MM.1S (cell line): ENCODE measurements around the gene SNX6.

Source experiments
- CTCF ChIP-seq: fragments of 300-600 bp; sonication (generic); IDR thresholded peaks from 2 replicates; pipeline ENCODE4 v1.5.1; 2016; ENCODE audit warnings: antibody characterized with exemption, low read length, mixed read lengths
- EZH2phosphoT487 ChIP-seq: fragments of 300-600 bp; sonication (generic); IDR thresholded peaks from 2 replicates; pipeline ENCODE4 v1.6.1; 2018; ENCODE audit warnings: antibody characterized with exemption, low read length

- no peak for TF ChIP-seq EZH2phosphoT487
- TF ChIP-seq CTCF, result no peak
Observed at GRCh38 chr14:34562776-34563150, 67.2 kb downstream of the SNX6 start.
